Astrocyte (in vitro differentiated cells and primary cell): ENCODE data around the gene ADNP. TPM values are rescaled to one million over a fixed set of nuclear protein-coding genes. Genes with fewer than 3 reads are reported as not detected.

Experiments
- DNase-seq: peaks from one replicate; pipeline ENCODE4 v3.0.0-alpha.2; 2010; ENCODE audit warnings: low read depth
- FAIRE-seq: peaks from 2 replicates; lab custom pipeline; 2011; peaks lifted over from hg19 to GRCh38; lab: Jason Lieb, UNC
- H2AFZ ChIP-seq: 2 replicates; pipeline ENCODE4 v1.6.0; 2012; ENCODE audit warnings: low read depth, low read length, inconsistent platforms
- H3K27ac ChIP-seq: 2 replicates; pipeline ENCODE4 v1.5.1; 2011; ENCODE audit warnings: low read depth, low read length, inconsistent platforms
- H3K27me3 ChIP-seq: 2 replicates; pipeline ENCODE4 v1.6.0; 2011; ENCODE audit warnings: low read length, inconsistent platforms; ENCODE audit not compliant: insufficient read depth
- H3K36me3 ChIP-seq: 2 replicates; pipeline ENCODE4 v1.5.1; 2011; ENCODE audit warnings: low read length, inconsistent platforms; ENCODE audit not compliant: insufficient read depth
- H3K4me1 ChIP-seq: 2 replicates; pipeline ENCODE4 v1.5.1; 2011; ENCODE audit warnings: low read length, inconsistent platforms; ENCODE audit not compliant: insufficient read depth
- H3K4me2 ChIP-seq: 2 replicates; pipeline ENCODE4 v1.6.0; 2012; ENCODE audit warnings: low read length, inconsistent platforms
- H3K4me3 ChIP-seq: 2 replicates; pipeline ENCODE4 v1.5.1; 2011; ENCODE audit warnings: low read depth, mild to moderate bottlenecking, low read length, inconsistent platforms; ENCODE audit not compliant: insufficient read depth
- H3K79me2 ChIP-seq: 2 replicates; pipeline ENCODE4 v1.6.0; 2012; ENCODE audit warnings: mild to moderate bottlenecking, low read length, inconsistent platforms; ENCODE audit not compliant: insufficient read depth
- H3K9ac ChIP-seq: 2 replicates; pipeline ENCODE4 v1.6.0; 2012; ENCODE audit warnings: mild to moderate bottlenecking, low read length, inconsistent platforms
- H3K9me3 ChIP-seq: 2 replicates; pipeline ENCODE4 v1.5.1; 2012; ENCODE audit warnings: low read depth, mild to moderate bottlenecking, low read length, inconsistent platforms; ENCODE audit not compliant: insufficient read depth
- H4K20me1 ChIP-seq: 2 replicates; pipeline ENCODE4 v1.6.0; 2012; ENCODE audit warnings: low read length, inconsistent platforms; ENCODE audit not compliant: insufficient read depth
- H3K27ac Mint-ChIP-seq: one replicate; pipeline ENCODE4 v1.8.0; 2021; ENCODE audit warnings: mild to moderate bottlenecking, mixed read lengths; ENCODE audit not compliant: unreplicated experiment
- H3K27me3 Mint-ChIP-seq: one replicate; pipeline ENCODE4 v1.8.0; 2021; ENCODE audit warnings: low read depth, mixed read lengths; ENCODE audit not compliant: unreplicated experiment
- H3K36me3 Mint-ChIP-seq: one replicate; pipeline ENCODE4 v1.8.0; 2021; ENCODE audit warnings: low read depth, mixed read lengths; ENCODE audit not compliant: unreplicated experiment
- H3K4me1 Mint-ChIP-seq: one replicate; pipeline ENCODE4 v1.8.0; 2021; ENCODE audit warnings: low read depth, mixed read lengths; ENCODE audit not compliant: unreplicated experiment
- H3K4me3 Mint-ChIP-seq: one replicate; pipeline ENCODE4 v1.8.0; 2021; ENCODE audit warnings: mild to moderate bottlenecking, moderate library complexity, mixed read lengths; ENCODE audit not compliant: unreplicated experiment
- H3K9me3 Mint-ChIP-seq: one replicate; pipeline ENCODE4 v1.8.0; 2021; ENCODE audit warnings: mild to moderate bottlenecking, mixed read lengths; ENCODE audit not compliant: unreplicated experiment
- CTCF ChIP-seq: IDR thresholded peaks from 2 replicates; pipeline ENCODE4 v1.5.1; 2011; ENCODE audit warnings: low read depth, mild to moderate bottlenecking, inconsistent platforms, low read length, moderate library complexity; ENCODE audit not compliant: insufficient read depth
- EZH2 ChIP-seq: IDR thresholded peaks from 2 replicates; pipeline ENCODE4 v1.6.1; 2012; ENCODE audit warnings: mild to moderate bottlenecking, low read length, inconsistent platforms; ENCODE audit not compliant: insufficient read depth
- total RNA-seq: library from RNA; stranded (reverse); gene quantifications from 2 replicates; pipeline ENCODE4 v1.2.1, GENCODE V29; 2021

The ADNP gene
- total RNA-seq, 1 donor from 2014 or later: 72.1 TPM

DNA sequence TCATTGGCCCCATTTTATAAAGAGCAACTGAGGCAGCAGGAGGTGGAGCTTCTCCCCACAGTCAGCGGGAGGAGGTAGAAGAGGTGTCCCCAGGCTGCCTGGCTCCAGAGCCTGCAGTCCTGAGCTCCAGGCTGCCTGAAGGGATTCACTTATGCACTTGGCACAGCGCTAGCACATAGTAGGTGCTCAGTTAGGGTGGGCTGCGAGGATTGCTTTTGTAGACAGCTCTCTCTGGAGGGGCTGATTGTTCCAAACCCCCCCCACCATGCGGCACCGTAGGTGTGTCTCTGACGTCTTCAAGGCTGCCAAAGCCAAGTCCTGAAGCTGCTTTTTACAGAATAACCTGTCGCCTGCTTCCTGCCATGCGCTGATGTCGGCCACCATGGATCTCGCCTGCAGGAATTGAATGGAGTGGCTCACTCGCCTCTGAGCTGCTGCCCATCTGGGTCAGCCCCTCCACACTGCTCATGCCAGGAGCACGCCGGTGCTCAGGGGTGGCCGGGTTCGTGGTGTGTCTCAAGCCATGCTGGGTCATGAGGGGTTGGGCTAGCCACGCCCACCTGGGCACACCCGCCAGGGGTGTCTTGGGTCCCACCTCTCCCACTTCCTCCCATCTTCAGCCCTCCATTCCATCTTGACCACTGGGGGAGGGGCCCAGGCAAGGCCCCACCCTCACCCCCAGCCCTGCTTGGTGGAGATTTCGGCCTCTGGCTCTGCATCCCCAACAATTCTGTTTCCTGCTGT, 76.6 kb downstream of the ADNP start:
- TF ChIP-seq CTCF: no peak
- FAIRE-seq (no peak), DNase-seq (no peak)
- no peak overlapping the region for H3K9ac ChIP-seq
- H3K27me3 ChIP-seq: no peaks in the 10 kb centered on the region
- no peak overlapping the region for H2AFZ ChIP-seq
- Mint-ChIP-seq H3K4me1 (peaks cover 7% of the 10 kb centered on the region), H3K4me3 (no peak overlapping the region), H3K36me3 (peaks cover 1% of the 10 kb centered on the region), H3K9me3 (no peaks in the 10 kb centered on the region), H3K27ac (no peak overlapping the region), H3K27me3 (no peaks in the 10 kb centered on the region)
- no peaks in the 10 kb centered on the region for H3K79me2 ChIP-seq
- H3K27ac ChIP-seq: no peak overlapping the region
- H4K20me1 ChIP-seq: peaks cover 6% of the 10 kb centered on the region
- H3K4me2 ChIP-seq: no peak overlapping the region
- H3K4me1 ChIP-seq: no peaks in the 10 kb centered on the region
- H3K4me3 ChIP-seq: no peak overlapping the region
- H3K36me3 ChIP-seq: no peaks in the 10 kb centered on the region
- H3K9me3 ChIP-seq: no peaks in the 10 kb centered on the region

GRCh38 chr20:50852085-50852484, 79.2 kb downstream of the ADNP start:
- Histone ChIP-seq H3K4me2 (no peak overlapping the region), H2AFZ (no peak overlapping the region), H3K27ac (no peak overlapping the region), H3K4me3 (no peak overlapping the region), H3K9me3 (no peaks in the 10 kb centered on the region), H3K36me3 (no peaks in the 10 kb centered on the region), H3K4me1 (peaks cover 7% of the 10 kb centered on the region), H4K20me1 (peaks cover 6% of the 10 kb centered on the region), H3K9ac (no peak overlapping the region), H3K79me2 (no peaks in the 10 kb centered on the region), H3K27me3 (no peaks in the 10 kb centered on the region)
- TF ChIP-seq EZH2: no peak
- TF ChIP-seq CTCF: no peak
- Mint-ChIP-seq H3K27me3 (peaks cover 2% of the 10 kb centered on the region), H3K36me3 (no peaks in the 10 kb centered on the region), H3K4me3 (no peak overlapping the region), H3K4me1 (peaks cover 10% of the 10 kb centered on the region), H3K9me3 (no peaks in the 10 kb centered on the region), H3K27ac (no peak overlapping the region)
- no peak for FAIRE-seq
- no peak for DNase-seq

DNA sequence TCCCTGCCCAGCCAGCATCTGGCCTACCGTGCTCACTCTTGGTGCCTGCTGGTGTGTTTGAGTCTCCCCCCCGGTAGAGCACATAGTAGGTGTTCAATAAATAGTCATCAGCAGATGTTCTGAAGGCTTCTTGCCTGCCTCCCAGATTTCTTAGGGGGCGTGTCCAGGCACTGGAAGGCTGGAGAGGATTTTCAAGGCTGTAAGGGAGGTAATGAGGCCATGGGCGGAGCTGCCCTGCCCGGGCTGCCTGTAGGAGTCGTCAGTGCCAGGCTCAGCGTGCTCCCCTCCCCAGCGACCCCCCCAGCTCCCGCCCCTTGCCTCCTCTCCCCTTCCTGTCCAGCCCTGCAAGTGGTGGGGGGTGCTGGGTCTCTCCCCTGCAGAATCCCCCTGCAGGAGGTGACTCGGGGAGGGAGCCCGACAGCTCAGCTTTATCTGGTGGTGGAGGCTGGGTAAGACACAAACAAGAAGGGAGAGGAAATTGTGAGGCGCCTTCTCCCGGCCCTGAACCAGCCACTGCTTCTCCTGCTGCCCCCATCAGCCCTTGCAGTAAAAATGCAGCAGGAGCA, 80.4 kb downstream of the ADNP start:
- Mint-ChIP-seq H3K9me3 (no peaks in the 10 kb centered on the region), H3K27me3 (peaks cover 2% of the 10 kb centered on the region), H3K27ac (no peak overlapping the region), H3K4me1 (peaks cover 5% of the 10 kb centered on the region), H3K36me3 (no peaks in the 10 kb centered on the region), H3K4me3 (no peak overlapping the region)
- Histone ChIP-seq H3K79me2 (no peaks in the 10 kb centered on the region), H3K4me2 (no peak overlapping the region), H3K4me3 (no peak overlapping the region), H3K36me3 (no peaks in the 10 kb centered on the region), H4K20me1 (peaks cover 3% of the 10 kb centered on the region), H3K27me3 (no peaks in the 10 kb centered on the region), H3K9ac (no peak overlapping the region), H3K27ac (no peak overlapping the region), H3K4me1 (peaks cover 7% of the 10 kb centered on the region), H3K9me3 (no peaks in the 10 kb centered on the region), H2AFZ (no peak overlapping the region)
- DNase-seq: no peak
- TF ChIP-seq CTCF: no peak
- TF ChIP-seq EZH2: no peak
- FAIRE-seq: no peak
